Stimulated activated CD4-positive, alpha-beta T cell treated with anti-CD3 and anti-CD28 coated beads, Interleukin-4, amount 100 ng/mL, for 4 hours (primary cell): ENCODE measurements around the gene C16orf96.
A peak's percentile ranks its signal among the peaks of the same experiment; 100 is the strongest.

ENCODE experiments used
- DNase-seq, 2 experiments: peaks; one replicate each; pipeline ENCODE4 v3.0.0-alpha.2; 2020

Gene C16orf96

GRCh38 chr16:4624015-4624826, 68.1 kb downstream of the C16orf96 start, which contains the start of gene MGRN1:
MGRN1 (plus strand) TSS chr16:4624826; CDS start chr16:4624961, 135 bp downstream.
- peak; percentile 85 to 92 for DNase-seq

- peak; percentile 66 to 68 for DNase-seq
Observed at GRCh38 chr16:4624827-4625559, 68.9 kb downstream of the C16orf96 start.

- no peak for DNase-seq
Observed at GRCh38 chr16:4625560-4626159, 69.5 kb downstream of the C16orf96 start.

- no peak for DNase-seq
Observed at GRCh38 chr16:4626396-4626795, 70.3 kb downstream of the C16orf96 start.

GRCh38 chr16:4628283-4628682, 72.1 kb downstream of the C16orf96 start:
- no peak for DNase-seq

- DNase-seq: no peak
Observed at GRCh38 chr16:4631444-4631843, 75.3 kb downstream of the C16orf96 start.

GRCh38 chr16:4633910-4634635, 77.9 kb downstream of the C16orf96 start:
- no peak for DNase-seq

GRCh38 chr16:4634768-4635167, 78.6 kb downstream of the C16orf96 start:
- no peak for DNase-seq

GRCh38 chr16:4636196-4636595, 80.1 kb downstream of the C16orf96 start:
- no peak for DNase-seq

- no peak for DNase-seq
Observed at GRCh38 chr16:4637501-4638166, 81.5 kb downstream of the C16orf96 start.

GRCh38 chr16:4639899-4640509, 83.9 kb downstream of the C16orf96 start:
- no peak for DNase-seq

- no peak for DNase-seq
Observed at GRCh38 chr16:4640572-4641305, 84.6 kb downstream of the C16orf96 start.

GRCh38 chr16:4641306-4641687, 85.2 kb downstream of the C16orf96 start:
- no peak for DNase-seq

GRCh38 chr16:4641895-4642294, 85.8 kb downstream of the C16orf96 start:
- no peak for DNase-seq

- DNase-seq: no peak
Observed at GRCh38 chr16:4646773-4647643, 90.9 kb downstream of the C16orf96 start.

- no peak for DNase-seq
Observed at GRCh38 chr16:4647644-4647980, 91.5 kb downstream of the C16orf96 start.

- DNase-seq: no peak
Observed at GRCh38 chr16:4648917-4649316, 92.8 kb downstream of the C16orf96 start.

GRCh38 chr16:4649744-4650442, 93.8 kb downstream of the C16orf96 start:
- no peak for DNase-seq
